Neuronal stem cell (in vitro differentiated cells): ENCODE results near the gene NFE2L3.

Source experiments
- DNase-seq: peaks from one replicate; pipeline ENCODE4 v3.0.0-alpha.2; 2013; ENCODE audit warnings: low spot score
- H2AFZ ChIP-seq: one replicate; pipeline ENCODE4 v1.6.1; 2013; ENCODE audit warnings: mild to moderate bottlenecking, low read length, inconsistent platforms
- H2AK5ac ChIP-seq: 2 replicates; pipeline ENCODE4 v1.6.1; 2013; ENCODE audit warnings: low read depth, mild to moderate bottlenecking, inconsistent platforms, low read length, moderate library complexity, mixed read lengths
- H2BK120ac ChIP-seq: 2 replicates; pipeline ENCODE4 v1.6.1; 2013; ENCODE audit warnings: low read depth, mild to moderate bottlenecking, inconsistent platforms, low read length, moderate library complexity, mixed read lengths
- H2BK12ac ChIP-seq: one replicate; pipeline ENCODE4 v1.6.1; 2013; ENCODE audit warnings: low read length, inconsistent platforms
- H2BK15ac ChIP-seq: 2 replicates; pipeline ENCODE4 v1.6.1; 2013; ENCODE audit warnings: mild to moderate bottlenecking, low read length, inconsistent platforms, mixed read lengths
- H2BK5ac ChIP-seq: one replicate; pipeline ENCODE4 v1.6.1; 2013; ENCODE audit warnings: inconsistent platforms, mild to moderate bottlenecking, low read length, moderate library complexity
- H3K14ac ChIP-seq: one replicate; pipeline ENCODE4 v1.6.1; 2013; ENCODE audit warnings: low read length, inconsistent platforms
- H3K18ac ChIP-seq: 2 replicates; pipeline ENCODE4 v1.6.1; 2013; ENCODE audit warnings: low read length, inconsistent platforms
- H3K23ac ChIP-seq: 2 replicates; pipeline ENCODE4 v1.6.1; 2013; ENCODE audit warnings: low read depth, mild to moderate bottlenecking, mixed read lengths, low read length, inconsistent platforms; ENCODE audit not compliant: poor library complexity
- H3K27ac ChIP-seq: replicated peaks from 3 replicates; pipeline ENCODE4 v1.5.1; 2013; ENCODE audit warnings: low read length, inconsistent platforms
- H3K27me3 ChIP-seq, 3 experiments: 2 replicates each; pipeline ENCODE4 v1.6.1; 2013; ENCODE audit warnings: low read length in 3 of 3, mild to moderate bottlenecking in 2 of 3, inconsistent platforms in 1 of 3, low read depth in 1 of 3, mixed read lengths in 1 of 3, moderate library complexity in 1 of 3; ENCODE audit not compliant: control insufficient read depth in 3 of 3, insufficient read depth in 3 of 3
- H3K36me3 ChIP-seq, 2 donors: replicated peaks in 1 of 2; 2 replicates each; pipeline ENCODE4 v1.6.1; 2013; ENCODE audit warnings: low read length in 2 of 2; ENCODE audit not compliant: control insufficient read depth in 2 of 2, insufficient read depth in 2 of 2
- H3K4ac ChIP-seq: 2 replicates; pipeline ENCODE4 v1.6.1; 2013; ENCODE audit warnings: inconsistent platforms, mild to moderate bottlenecking, low read length, moderate library complexity
- H3K4me1 ChIP-seq, 2 donors: 1 replicate in 1 of 2; 2 replicates in 1 of 2; pipeline ENCODE4 v1.6.1; 2013; ENCODE audit warnings: low read length in 2 of 2, low read depth in 1 of 2; ENCODE audit not compliant: control insufficient read depth in 2 of 2, insufficient read depth in 1 of 2
- H3K4me2 ChIP-seq: one replicate; pipeline ENCODE4 v1.6.1; 2013; ENCODE audit warnings: mild to moderate bottlenecking, low read length, inconsistent platforms; ENCODE audit not compliant: insufficient read depth, poor library complexity, severe bottlenecking
- H3K4me3 ChIP-seq, 2 donors: 2 replicates each; pipeline ENCODE4 v1.5.1; 2013; ENCODE audit warnings: low read length in 2 of 2, mild to moderate bottlenecking in 2 of 2, inconsistent platforms in 1 of 2, moderate library complexity in 1 of 2
- H3K79me1 ChIP-seq: one replicate; pipeline ENCODE4 v1.6.1; 2013; ENCODE audit warnings: low read depth, mild to moderate bottlenecking, inconsistent platforms, low read length, moderate library complexity
- H3K9ac ChIP-seq: one replicate; pipeline ENCODE4 v1.6.1; 2013; ENCODE audit warnings: mild to moderate bottlenecking, low read depth, low read length, inconsistent platforms; ENCODE audit not compliant: poor library complexity
- H3K9me3 ChIP-seq, 2 donors: replicated peaks in 1 of 2; 2 replicates each; pipeline versions ENCODE3 to v1.6.1; 2013; ENCODE audit warnings: low read length in 2 of 2, mild to moderate bottlenecking in 2 of 2, inconsistent platforms in 1 of 2, low read depth in 1 of 2, mixed read lengths in 1 of 2, moderate library complexity in 1 of 2; ENCODE audit not compliant: control insufficient read depth in 2 of 2, insufficient read depth in 1 of 2
- H4K8ac ChIP-seq: one replicate; pipeline ENCODE4 v1.6.1; 2013; ENCODE audit warnings: low read depth, mild to moderate bottlenecking, inconsistent platforms, low read length, moderate library complexity
- H4K91ac ChIP-seq: one replicate; pipeline ENCODE4 v1.6.1; 2013; ENCODE audit warnings: low read length, low read depth, mild to moderate bottlenecking, inconsistent platforms; ENCODE audit not compliant: poor library complexity
- WGBS, 2 donors: extraction: QIAGEN DNeasy Blood & Tissue Kit; methylation state at CpG; one replicate each; pipeline ENCODE4 v1.1.7; 2013; ENCODE audit warnings: missing lambda C conversion rate in 2 of 2, mixed read lengths in 1 of 2; ENCODE audit not compliant: insufficient read length in 2 of 2, insufficient replicate concordance in 1 of 2; ENCODE audit errors: extremely low coverage in 2 of 2; 5-methylcytosine and 5-hydroxymethylcytosine counted together

Gene NFE2L3

DNA sequence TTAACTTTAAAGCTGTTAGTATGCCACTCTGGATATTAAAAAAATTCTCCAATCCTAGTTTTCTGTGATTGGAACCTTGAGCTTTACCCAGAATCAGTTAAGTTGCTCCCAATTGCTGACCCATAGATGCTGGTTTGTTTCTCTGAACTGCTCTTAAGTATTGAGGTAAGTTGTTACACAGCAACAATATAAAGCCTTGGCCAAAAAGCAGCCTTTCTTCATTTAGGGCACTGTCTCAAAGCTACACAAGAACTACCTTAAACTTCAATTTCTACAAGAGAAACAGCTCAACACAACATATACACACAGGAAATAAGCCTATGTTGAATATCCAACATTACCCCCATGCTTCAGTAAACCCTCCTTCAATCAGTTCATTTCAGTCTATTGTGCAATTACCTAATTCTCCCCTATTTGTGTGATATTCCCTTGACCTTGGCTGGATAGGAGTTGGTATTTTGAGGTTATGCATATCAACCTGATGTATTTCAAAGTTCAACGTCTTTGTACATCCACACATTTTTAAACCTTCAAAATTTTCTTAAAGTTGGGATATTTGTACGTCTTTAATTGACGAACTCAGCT is 37.1 kb downstream of the NFE2L3 start:
- H2BK15ac ChIP-seq = no peak overlapping the region
- no peaks in the 10 kb centered on the region for H3K27me3 ChIP-seq
- H4K91ac ChIP-seq = no peak overlapping the region
- no peak overlapping the region for H3K4me2 ChIP-seq
- no peak overlapping the region for H3K4ac ChIP-seq
- no CpG with 5 or more reads among the region's 3 CpGs for WGBS, 2 donors
- no peak overlapping the region for H3K9ac ChIP-seq
- H3K27ac ChIP-seq = no peak overlapping the region
- no peak overlapping the region for H3K14ac ChIP-seq
- H3K4me1 ChIP-seq = no peaks in the 10 kb centered on the region
- H3K4me3 ChIP-seq = no peak overlapping the region
- H2BK5ac ChIP-seq = no peak overlapping the region
- H2AK5ac ChIP-seq = no peak overlapping the region
- peaks cover 20 to 74% of the 10 kb centered on the region in 2 donors for H3K36me3 ChIP-seq
- H2AFZ ChIP-seq = no peak overlapping the region
- H3K18ac ChIP-seq = no peak overlapping the region
- H3K9me3 ChIP-seq = no peaks in the 10 kb centered on the region
- H2BK120ac ChIP-seq = no peak overlapping the region
- no peak overlapping the region for H2BK12ac ChIP-seq
- H4K8ac ChIP-seq = no peak overlapping the region
- H3K79me1 ChIP-seq = no peaks in the 10 kb centered on the region
- DNase-seq = no peak
- no peak overlapping the region for H3K23ac ChIP-seq

DNA sequence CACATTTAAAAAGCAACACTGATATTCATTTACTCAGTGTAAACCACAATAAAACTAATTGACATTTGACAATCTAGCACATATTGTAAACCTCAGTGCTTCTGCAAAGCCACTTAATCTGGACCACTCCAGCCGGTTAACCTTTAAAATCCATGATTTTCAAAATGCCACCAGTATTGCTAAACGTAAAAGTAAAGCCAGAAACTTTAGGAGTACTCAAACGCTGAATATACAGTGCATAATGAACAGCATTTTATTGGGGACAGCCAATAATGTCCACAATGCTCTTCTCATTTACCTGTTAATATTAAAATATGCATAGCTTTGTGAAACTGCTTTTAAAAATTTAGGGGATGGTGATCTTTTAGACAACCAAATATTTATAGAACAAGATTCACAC is 37.7 kb downstream of the NFE2L3 start:
- no peak overlapping the region for H3K23ac ChIP-seq
- no peak overlapping the region for H2BK15ac ChIP-seq
- DNase-seq = no peak
- H3K27me3 ChIP-seq = no peaks in the 10 kb centered on the region
- H3K14ac ChIP-seq = no peak overlapping the region
- H2AFZ ChIP-seq = no peak overlapping the region
- H3K4me3 ChIP-seq = no peak overlapping the region
- H3K18ac ChIP-seq = no peak overlapping the region
- no peak overlapping the region for H2BK120ac ChIP-seq
- no peak overlapping the region for H3K4me2 ChIP-seq
- H2AK5ac ChIP-seq = no peak overlapping the region
- peaks cover 0 to 2% of the 10 kb centered on the region in 2 donors for H3K4me1 ChIP-seq
- H4K8ac ChIP-seq = no peak overlapping the region
- H3K9me3 ChIP-seq = no peaks in the 10 kb centered on the region
- peaks cover 25 to 80% of the 10 kb centered on the region in 2 donors for H3K36me3 ChIP-seq
- WGBS, 2 donors = no CpG with 5 or more reads among the region's 3 CpGs
- no peak overlapping the region for H3K9ac ChIP-seq
- H3K27ac ChIP-seq = no peak overlapping the region
- peaks cover 3% of the 10 kb centered on the region for H3K79me1 ChIP-seq
- no peak overlapping the region for H2BK12ac ChIP-seq
- H4K91ac ChIP-seq = no peak overlapping the region
- H3K4ac ChIP-seq = no peak overlapping the region
- no peak overlapping the region for H2BK5ac ChIP-seq

DNA sequence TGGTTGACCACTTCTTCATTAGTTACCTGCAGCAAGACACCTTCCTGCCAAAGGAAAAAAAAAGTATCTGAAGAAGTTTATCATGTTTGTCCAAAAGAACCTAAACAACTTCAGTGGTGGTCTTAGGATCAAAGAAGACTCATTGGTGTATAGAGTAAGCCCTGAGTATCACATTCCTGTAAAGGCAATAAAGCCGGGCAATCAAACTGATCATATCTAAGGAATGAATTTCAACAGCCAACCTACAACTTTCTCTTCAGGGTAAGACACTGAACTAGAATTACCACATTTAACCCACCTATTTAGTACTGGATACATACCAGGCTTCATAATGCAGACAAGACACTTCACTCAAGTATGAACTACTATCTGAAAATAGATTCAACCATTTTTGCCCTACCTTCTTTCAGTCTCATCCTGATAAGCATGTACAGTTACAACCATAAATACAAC is 38.4 kb downstream of the NFE2L3 start:
- no peak for DNase-seq
- H4K91ac ChIP-seq = no peak overlapping the region
- H2BK120ac ChIP-seq = no peak overlapping the region
- no peaks in the 10 kb centered on the region for H3K9me3 ChIP-seq
- no CpG with 5 or more reads among the region's 1 CpG for WGBS, 2 donors
- H3K14ac ChIP-seq = no peak overlapping the region
- no peak overlapping the region for H3K9ac ChIP-seq
- H3K4me1 ChIP-seq = peaks cover 3% of the 10 kb centered on the region in 2 donors
- H2BK12ac ChIP-seq = no peak overlapping the region
- no peak overlapping the region for H2BK15ac ChIP-seq
- H3K27ac ChIP-seq = no peak overlapping the region
- no peak overlapping the region for H3K4me2 ChIP-seq
- H3K23ac ChIP-seq = no peak overlapping the region
- H2BK5ac ChIP-seq = no peak overlapping the region
- no peak overlapping the region for H2AFZ ChIP-seq
- no peak overlapping the region for H3K4me3 ChIP-seq
- H2AK5ac ChIP-seq = no peak overlapping the region
- H3K36me3 ChIP-seq = peaks cover 27 to 88% of the 10 kb centered on the region in 2 donors
- H3K79me1 ChIP-seq = peaks cover 3% of the 10 kb centered on the region
- H3K18ac ChIP-seq = no peak overlapping the region
- no peak overlapping the region for H4K8ac ChIP-seq
- H3K4ac ChIP-seq = no peak overlapping the region
- H3K27me3 ChIP-seq = no peaks in the 10 kb centered on the region

DNA sequence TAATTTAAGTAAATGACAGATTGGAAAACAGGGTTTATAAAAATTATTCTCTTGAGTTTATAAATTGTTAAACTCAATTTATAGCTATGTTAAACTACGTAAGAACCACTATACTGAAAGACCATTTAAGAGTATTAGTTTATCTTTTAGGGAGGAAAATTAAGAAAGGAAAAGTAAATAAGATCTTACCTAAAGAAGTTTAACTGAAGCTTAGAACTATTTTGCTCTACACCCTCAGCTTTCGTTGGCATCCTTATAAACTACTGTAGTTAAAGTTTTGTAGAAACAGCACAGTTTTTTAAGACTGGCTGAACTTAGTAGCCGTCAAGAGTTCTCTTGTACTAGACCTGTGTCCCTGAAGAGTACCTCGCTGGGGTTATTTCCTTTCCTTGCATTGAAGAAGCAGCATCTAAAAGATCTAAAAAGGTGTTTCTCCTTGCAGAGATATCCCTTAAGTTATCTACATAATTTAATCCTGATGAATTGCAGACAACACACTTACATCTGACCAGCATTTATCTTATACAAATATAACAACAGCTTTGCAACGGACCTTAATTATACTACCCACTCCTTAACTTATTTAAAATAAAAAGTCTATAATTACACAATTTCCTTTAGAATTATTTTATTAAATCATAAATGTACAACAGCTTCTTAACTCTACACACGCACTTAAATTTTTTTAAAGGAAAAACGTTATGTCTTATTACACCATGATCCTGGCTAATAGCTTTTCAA is 39.4 kb downstream of the NFE2L3 start:
- H3K27me3 ChIP-seq = no peaks in the 10 kb centered on the region
- no peak overlapping the region for H3K4me2 ChIP-seq
- no peak overlapping the region for H2BK12ac ChIP-seq
- no peak overlapping the region for H4K8ac ChIP-seq
- peaks cover 3% of the 10 kb centered on the region for H3K79me1 ChIP-seq
- no peak overlapping the region for H3K14ac ChIP-seq
- H2BK15ac ChIP-seq = no peak overlapping the region
- no peak for DNase-seq
- H2BK5ac ChIP-seq = no peak overlapping the region
- H3K23ac ChIP-seq = no peak overlapping the region
- H3K4me1 ChIP-seq = peaks cover 3 to 11% of the 10 kb centered on the region in 2 donors
- no peak overlapping the region for H4K91ac ChIP-seq
- no peak overlapping the region for H2AK5ac ChIP-seq
- no peak overlapping the region for H3K4me3 ChIP-seq
- H3K36me3 ChIP-seq = peaks cover 28 to 97% of the 10 kb centered on the region in 2 donors
- H3K4ac ChIP-seq = no peak overlapping the region
- no peak overlapping the region for H3K18ac ChIP-seq
- H3K9ac ChIP-seq = no peak overlapping the region
- no peaks in the 10 kb centered on the region for H3K9me3 ChIP-seq
- WGBS, 2 donors = 100% methylated on average over 1 of the region's 7 CpGs; no CpG with 5 or more reads in 1 of the 2 donors
- no peak overlapping the region for H3K27ac ChIP-seq
- no peak overlapping the region for H2BK120ac ChIP-seq
- no peak overlapping the region for H2AFZ ChIP-seq
